SK-N-SH treated with all-trans-retinoic acid at 6 μM for 48 hours (cell line): ENCODE measurements around the gene NCKAP5.

Experiments
- ATAC-seq: fragments of 200-7000 bp; cut with Tn5 transposase; 3 replicates; pipeline ENCODE4 v1.9.1; 2020; ENCODE audit warnings: mild to moderate bottlenecking, moderate library complexity
- ARNTL ChIP-seq: fragments of 450-650 bp; formaldehyde crosslinking; IDR thresholded peaks from 2 replicates; pipeline ENCODE4 v1.5.0; 2020; ENCODE audit warnings: low read depth, mild to moderate bottlenecking, moderate library complexity, borderline replicate concordance
- BACH2 ChIP-seq: fragments of 250-450 bp; sonication (Bioruptor Pico); IDR thresholded peaks from 2 replicates; pipeline ENCODE4 v1.9.0; 2021; ENCODE audit warnings: mild to moderate bottlenecking, borderline replicate concordance
- CREB5 ChIP-seq: fragments of 250-450 bp; sonication (Bioruptor Pico); IDR thresholded peaks from 2 replicates; pipeline ENCODE4 v1.5.1; 2020; ENCODE audit warnings: low read depth, mild to moderate bottlenecking, moderate library complexity
- CSDC2 ChIP-seq: fragments of 250-450 bp; sonication (Bioruptor Pico); IDR thresholded peaks from 2 replicates; pipeline ENCODE4 v1.5.0; 2020; ENCODE audit warnings: mild to moderate bottlenecking, moderate library complexity
- CSRNP3 ChIP-seq: fragments of 250-450 bp; sonication (Bioruptor Pico); IDR thresholded peaks from 2 replicates; pipeline ENCODE4 v1.5.1; 2021; ENCODE audit warnings: mild to moderate bottlenecking, moderate library complexity
- ESRRG ChIP-seq: fragments of 250-450 bp; sonication (Bioruptor Pico); IDR thresholded peaks from 2 replicates; pipeline ENCODE4 v1.6.1; 2021; ENCODE audit warnings: mild to moderate bottlenecking
- GLIS3 ChIP-seq: fragments of 250-450 bp; sonication (Bioruptor Pico); IDR thresholded peaks from 2 replicates; pipeline ENCODE4 v1.5.0; 2020; ENCODE audit warnings: mild to moderate bottlenecking, moderate library complexity
- ISL1 ChIP-seq: fragments of 250-450 bp; sonication (Bioruptor Pico); IDR thresholded peaks from 2 replicates; pipeline ENCODE4 v2.1.2; 2022; ENCODE audit warnings: mild to moderate bottlenecking, moderate library complexity
- PATZ1 ChIP-seq: fragments of 250-450 bp; sonication (Bioruptor Pico); IDR thresholded peaks from 2 replicates; pipeline ENCODE4 v1.8.0; 2020; ENCODE audit warnings: mild to moderate bottlenecking, moderate library complexity, borderline replicate concordance
- PPARA ChIP-seq: fragments of 250-450 bp; sonication (Bioruptor Pico); IDR thresholded peaks from 2 replicates; pipeline ENCODE4 v1.5.0; 2020; ENCODE audit warnings: mild to moderate bottlenecking, borderline replicate concordance
- RARB ChIP-seq: fragments of 250-450 bp; sonication (Bioruptor Pico); IDR thresholded peaks from 2 replicates; pipeline ENCODE4 v1.8.0; 2021; ENCODE audit warnings: mild to moderate bottlenecking, moderate library complexity
- SNAI2 ChIP-seq: fragments of 250-450 bp; sonication (Bioruptor Pico); IDR thresholded peaks from 2 replicates; pipeline ENCODE4 v1.5.0; 2020; ENCODE audit warnings: mild to moderate bottlenecking, moderate library complexity
- TCF4 ChIP-seq: fragments of 250-450 bp; sonication (Bioruptor Pico); IDR thresholded peaks from 2 replicates; pipeline ENCODE4 v1.8.0; 2021; ENCODE audit warnings: mild to moderate bottlenecking, moderate library complexity, borderline replicate concordance
- TOX ChIP-seq: fragments of 250-450 bp; sonication (Bioruptor Pico); IDR thresholded peaks from 2 replicates; pipeline ENCODE4 v1.8.0; 2021; ENCODE audit warnings: mild to moderate bottlenecking, moderate library complexity, borderline replicate concordance
- TSHZ2 ChIP-seq: fragments of 250-450 bp; sonication (Bioruptor Pico); IDR thresholded peaks from 2 replicates; pipeline ENCODE4 v1.5.0; 2020; ENCODE audit warnings: mild to moderate bottlenecking, moderate library complexity
- ZC3H10 ChIP-seq: fragments of 250-450 bp; sonication (Bioruptor Pico); IDR thresholded peaks from 2 replicates; pipeline ENCODE4 v1.5.1; 2021; ENCODE audit warnings: mild to moderate bottlenecking, moderate library complexity
- ZFP3 ChIP-seq: fragments of 250-450 bp; sonication (Bioruptor Pico); IDR thresholded peaks from 2 replicates; pipeline ENCODE4 v1.5.0; 2020; ENCODE audit warnings: mild to moderate bottlenecking, moderate library complexity
- ZFP30 ChIP-seq: fragments of 450-650 bp; formaldehyde crosslinking; IDR thresholded peaks from 2 replicates; pipeline ENCODE4 v1.5.0; 2022; ENCODE audit warnings: mild to moderate bottlenecking, moderate library complexity
- ZNF565 ChIP-seq: fragments of 450-650 bp; formaldehyde crosslinking; conservative IDR thresholded peaks from 2 replicates; pipeline ENCODE4 v1.5.0; 2020; ENCODE audit warnings: low read depth, mild to moderate bottlenecking, moderate library complexity
- ZNF70 ChIP-seq: fragments of 450-650 bp; formaldehyde crosslinking; IDR thresholded peaks from 2 replicates; pipeline ENCODE4 v1.5.0; 2020; ENCODE audit warnings: mild to moderate bottlenecking, moderate library complexity
- ZNF8 ChIP-seq: fragments of 450-650 bp; formaldehyde crosslinking; IDR thresholded peaks from 2 replicates; pipeline ENCODE4 v1.5.0; 2020; ENCODE audit warnings: mild to moderate bottlenecking, moderate library complexity

The NCKAP5 gene

GRCh38 chr2:132651115-132652045 lies 916.9 kb downstream of the NCKAP5 start:
- ATAC-seq = peak; percentile 99
- TF ChIP-seq ZFP30 (CRISPR knock-in tag) = no peak
- TF ChIP-seq ESRRG (CRISPR knock-in tag) = no peak
- no peak for TF ChIP-seq ISL1
- no peak for TF ChIP-seq TSHZ2 (CRISPR knock-in tag)
- TF ChIP-seq TOX (CRISPR knock-in tag) = no peak
- no peak for TF ChIP-seq CREB5 (CRISPR knock-in tag)
- no peak for TF ChIP-seq RARB (CRISPR knock-in tag)
- no peak for TF ChIP-seq ZNF565
- no peak for TF ChIP-seq PPARA (CRISPR knock-in tag)
- TF ChIP-seq CSRNP3 (CRISPR knock-in tag) = no peak
- TF ChIP-seq ARNTL (CRISPR knock-in tag) = no peak
- no peak for TF ChIP-seq TCF4 (CRISPR knock-in tag)
- no peak for TF ChIP-seq GLIS3
- TF ChIP-seq SNAI2 (CRISPR knock-in tag) = no peak
- no peak for TF ChIP-seq BACH2 (CRISPR knock-in tag)

- ATAC-seq = no peak
- TF ChIP-seq PATZ1 (CRISPR knock-in tag) = no peak
- no peak for TF ChIP-seq ZFP30 (CRISPR knock-in tag)
- TF ChIP-seq ZNF70 = no peak
- TF ChIP-seq ZFP3 (CRISPR knock-in tag) = no peak
- no peak for TF ChIP-seq ZC3H10 (CRISPR knock-in tag)
- TF ChIP-seq ISL1 = no peak
- TF ChIP-seq SNAI2 (CRISPR knock-in tag) = no peak
- TF ChIP-seq GLIS3 = no peak
- TF ChIP-seq PPARA (CRISPR knock-in tag) = no peak
- TF ChIP-seq TSHZ2 (CRISPR knock-in tag) = no peak
- TF ChIP-seq TOX (CRISPR knock-in tag) = no peak
- TF ChIP-seq CSDC2 = no peak
- no peak for TF ChIP-seq CSRNP3 (CRISPR knock-in tag)
- no peak for TF ChIP-seq ZNF8 (CRISPR knock-in tag)
- TF ChIP-seq TCF4 (CRISPR knock-in tag) = no peak
- no peak for TF ChIP-seq ARNTL (CRISPR knock-in tag)
Measured at GRCh38 chr2:132646540-132647108, 921.6 kb downstream of the NCKAP5 start.
